ENCODE measurements around the gene IL1RN.

- TF ChIP-seq POLR2A (IDR thresholded peaks at IDR 0.05), result no peak
- TF ChIP-seq, protein P1, sequence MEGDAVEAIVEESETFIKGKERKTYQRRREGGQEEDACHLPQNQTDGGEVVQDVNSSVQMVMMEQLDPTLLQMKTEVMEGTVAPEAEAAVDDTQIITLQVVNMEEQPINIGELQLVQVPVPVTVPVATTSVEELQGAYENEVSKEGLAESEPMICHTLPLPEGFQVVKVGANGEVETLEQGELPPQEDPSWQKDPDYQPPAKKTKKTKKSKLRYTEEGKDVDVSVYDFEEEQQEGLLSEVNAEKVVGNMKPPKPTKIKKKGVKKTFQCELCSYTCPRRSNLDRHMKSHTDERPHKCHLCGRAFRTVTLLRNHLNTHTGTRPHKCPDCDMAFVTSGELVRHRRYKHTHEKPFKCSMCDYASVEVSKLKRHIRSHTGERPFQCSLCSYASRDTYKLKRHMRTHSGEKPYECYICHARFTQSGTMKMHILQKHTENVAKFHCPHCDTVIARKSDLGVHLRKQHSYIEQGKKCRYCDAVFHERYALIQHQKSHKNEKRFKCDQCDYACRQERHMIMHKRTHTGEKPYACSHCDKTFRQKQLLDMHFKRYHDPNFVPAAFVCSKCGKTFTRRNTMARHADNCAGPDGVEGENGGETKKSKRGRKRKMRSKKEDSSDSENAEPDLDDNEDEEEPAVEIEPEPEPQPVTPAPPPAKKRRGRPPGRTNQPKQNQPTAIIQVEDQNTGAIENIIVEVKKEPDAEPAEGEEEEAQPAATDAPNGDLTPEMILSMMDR (IDR thresholded peaks at IDR 0.05), result no peak
Measured at GRCh38 chr2:113175042-113175628, 47.7 kb downstream of the IL1RN start.

All from thyroid gland (tissue), 4 donors.